Astrocyte of the spinal cord (primary cell): ENCODE data around the gene LRGUK.
A peak's percentile ranks its signal among the peaks of the same experiment; 100 is the strongest.
"Not testable (repeated sequence)": the region's sequence is repeated elsewhere in the genome, so short reads cannot be mapped to it uniquely, and the experiment has no call there.

Experiments used
- DNase-seq: peaks from one replicate; pipeline ENCODE4 v3.0.0; 2011; ENCODE audit warnings: low read depth, low spot score
- H3K4me3 ChIP-seq: 2 replicates; pipeline ENCODE4 v1.5.1; 2011; ENCODE audit warnings: low read depth, mild to moderate bottlenecking, low read length, moderate library complexity
- CTCF ChIP-seq: IDR thresholded peaks from 2 replicates; pipeline ENCODE4 v1.5.1; 2012; ENCODE audit warnings: low read depth, mild to moderate bottlenecking, low read length, inconsistent platforms
- in situ Hi-C: cut with HindIII; loops from 2 replicates; pipeline ENCODE4 v1.10.0; 2017; ENCODE audit warnings: low sequenced_read_pairs

Gene LRGUK

DNA sequence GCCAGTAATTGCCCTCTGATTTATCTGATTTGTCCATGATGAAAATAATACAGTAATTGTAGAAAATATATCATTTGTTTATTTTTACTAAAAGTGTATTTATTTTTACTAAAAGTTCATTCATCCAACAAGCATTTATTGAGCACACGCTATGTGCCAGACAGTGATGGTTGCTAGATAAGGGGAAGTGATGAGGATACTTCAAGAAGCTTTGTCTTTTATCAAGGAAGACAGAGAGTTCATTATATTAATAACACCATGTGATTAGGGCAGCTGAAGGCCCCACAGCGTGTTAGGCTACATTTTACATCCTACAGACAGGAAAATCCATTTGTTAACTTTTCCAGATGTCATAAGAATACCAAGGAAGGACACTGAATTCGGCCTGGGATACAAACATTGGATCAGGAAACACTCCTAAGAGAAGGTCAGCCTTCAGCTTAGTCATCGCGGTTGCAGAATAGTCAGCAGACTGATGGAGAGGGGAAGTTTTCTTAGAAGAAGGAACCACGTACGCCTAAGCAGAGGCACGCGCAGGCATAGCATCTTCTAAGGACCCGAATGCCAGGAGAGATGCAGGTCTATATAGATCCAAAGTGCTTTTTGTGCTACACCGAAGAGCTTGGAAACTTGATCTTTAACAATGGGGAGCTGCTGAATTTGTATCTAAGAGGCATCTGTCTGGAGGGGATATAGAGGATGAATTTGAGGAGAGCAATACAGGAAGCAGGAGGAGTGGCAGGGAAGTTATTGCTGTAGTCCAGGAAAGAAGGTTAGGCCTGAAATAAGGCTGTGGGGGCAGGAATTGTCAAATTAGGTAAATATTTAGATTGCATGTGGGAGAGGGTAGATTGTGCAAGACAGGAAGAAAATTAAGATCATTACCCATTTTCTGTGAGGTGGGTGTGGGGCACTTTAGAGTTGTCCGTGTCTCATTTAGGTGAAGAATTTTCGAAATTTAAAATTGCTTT, 85.7 kb downstream of the LRGUK start:
- DNase-seq: peak; percentile 10
- no peak for TF ChIP-seq CTCF
- in situ Hi-C loops: no loop called here
- H3K4me3 ChIP-seq: no peak overlapping the region

DNA sequence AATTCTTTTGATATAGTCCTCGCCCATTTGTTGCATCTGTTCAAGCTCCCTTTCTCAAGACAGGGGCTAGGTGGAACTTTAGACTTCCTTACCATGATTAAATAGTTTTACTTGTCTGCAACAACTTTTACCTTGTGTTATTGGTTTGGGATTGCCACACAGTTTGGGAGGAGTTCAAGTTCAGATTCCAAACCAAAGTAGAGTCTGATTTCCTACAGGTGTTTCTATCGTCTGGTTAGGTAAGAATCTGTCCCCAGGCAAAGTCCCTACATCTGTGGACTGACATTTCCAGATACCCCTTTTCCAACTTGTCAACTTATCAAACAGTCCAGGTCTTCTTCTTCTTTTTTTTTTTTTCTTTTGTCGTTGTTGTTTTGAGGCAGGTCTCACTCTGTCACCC, 93.1 kb downstream of the LRGUK start:
- no peak for DNase-seq
- in situ Hi-C loops: no loop called here
- no peak overlapping the region for H3K4me3 ChIP-seq
- TF ChIP-seq CTCF: no peak

- H3K4me3 ChIP-seq, DNase-seq, in situ Hi-C loops: not testable (repeated sequence)
These were observed 104.2 kb downstream of the LRGUK start for GRCh38 chr7:134231296-134231695.

DNA sequence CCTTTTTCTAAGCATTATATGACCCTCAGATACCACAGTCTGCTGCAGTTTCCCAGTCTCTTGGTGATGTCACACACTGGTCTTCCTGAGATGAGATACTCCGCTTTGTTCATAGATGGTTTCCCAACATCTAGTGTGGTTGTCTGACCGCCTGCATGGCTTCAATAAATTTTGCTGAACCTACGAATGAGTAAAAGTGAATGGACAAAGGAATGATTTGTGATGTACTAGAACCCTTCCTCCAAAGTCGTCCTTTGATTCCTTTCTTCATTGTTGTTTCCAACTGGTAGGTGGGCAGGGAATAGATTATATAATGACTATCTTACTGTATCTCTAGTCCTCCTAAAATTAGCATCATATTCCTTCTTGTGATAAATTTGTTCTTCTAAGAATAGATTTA, 107.1 kb downstream of the LRGUK start:
- no peak for DNase-seq
- no peak for TF ChIP-seq CTCF
- no peak overlapping the region for H3K4me3 ChIP-seq
- in situ Hi-C loops: no loop called here

- in situ Hi-C loops: no loop called here
- TF ChIP-seq CTCF: no peak
- no peak for DNase-seq
- H3K4me3 ChIP-seq: no peak overlapping the region
These were observed 118.1 kb downstream of the LRGUK start for GRCh38 chr7:134245253-134245652.

GRCh38 chr7:134246347-134246746, 119.2 kb downstream of the LRGUK start:
- TF ChIP-seq CTCF: no peak
- DNase-seq: no peak
- in situ Hi-C loops: no loop called here
- no peak overlapping the region for H3K4me3 ChIP-seq

- no peak overlapping the region for H3K4me3 ChIP-seq
- no peak for DNase-seq
- in situ Hi-C loops: no loop called here
- no peak for TF ChIP-seq CTCF
These were observed 119.6 kb downstream of the LRGUK start for GRCh38 chr7:134246761-134247160.
